ENCODE data around the gene CSH1. TPM values are rescaled to one million over a fixed set of nuclear protein-coding genes. Genes with fewer than 3 reads are reported as not detected.
A peak's percentile ranks its signal among the peaks of the same experiment; 100 is the strongest.

Gene CSH1
- total and polyA plus RNA-seq, 2 experiments from 2014 or later = 0.68 TPM; not detected in 1

DNA sequence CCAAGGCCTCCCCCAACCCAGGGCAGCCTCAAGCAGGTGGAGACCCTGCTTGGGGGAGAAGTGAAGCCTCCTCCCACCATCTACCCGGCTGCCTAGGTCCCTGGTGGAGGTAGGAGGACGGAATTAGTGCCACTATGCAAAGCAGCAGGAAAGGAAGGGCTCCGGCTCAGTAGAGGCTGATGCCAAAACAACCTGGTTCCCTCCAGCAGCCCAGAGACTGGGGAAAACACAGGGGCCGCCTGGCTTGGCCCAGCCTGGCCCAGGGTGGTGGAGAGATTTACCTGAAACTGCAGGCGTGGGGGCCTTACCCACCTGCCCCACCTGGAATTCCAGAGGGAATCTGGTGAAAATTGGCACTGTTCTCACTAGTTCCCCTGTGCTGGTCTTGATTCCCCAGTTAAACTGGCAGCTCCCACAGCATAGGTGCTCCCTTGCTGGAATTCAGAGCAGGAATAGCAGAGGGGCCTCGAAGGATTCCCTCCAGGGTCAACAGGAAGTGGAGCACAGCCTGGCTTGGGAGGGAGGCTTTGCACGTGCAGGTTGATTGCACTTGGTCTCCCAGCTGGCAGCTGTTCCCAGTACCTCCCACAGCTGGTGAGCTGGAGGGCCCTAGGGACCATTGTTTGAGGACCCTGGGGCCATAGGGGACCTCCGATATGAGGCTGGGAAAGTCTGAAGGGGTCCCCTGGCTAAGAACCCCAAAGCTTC is 31.2 kb upstream of the CSH1 start:
- H3K27me3 ChIP-seq (ENCODE audit: insufficient read depth) = no peaks in the 10 kb centered on the region
- no peak overlapping the region for H3K4me3 ChIP-seq
- Mint-ChIP-seq H3K27ac (no peak overlapping the region), H3K36me3 (ENCODE audit: low read depth) (no peaks in the 10 kb centered on the region), H3K4me3 (no peak overlapping the region), H3K27me3 (ENCODE audit: insufficient read depth, low read depth, poor library complexity) (peaks cover 4% of the 10 kb centered on the region), H3K9me3 (no peaks in the 10 kb centered on the region), H3K4me1 (peaks cover 13% of the 10 kb centered on the region)
- DNase-seq (ENCODE audit: low spot score) (no peak), ATAC-seq (no peak)
- H3K4me1 ChIP-seq (ENCODE audit: insufficient read depth) = peaks cover 14% of the 10 kb centered on the region; the same call in 1 of the 2 replicates
- no peaks in the 10 kb centered on the region for H3K9me2 ChIP-seq (ENCODE audit: insufficient read depth)
- no peak for TF ChIP-seq ZNF114 (CRISPR knock-in tag; IDR thresholded peaks at IDR 0.05)
- TF ChIP-seq, protein P1, sequence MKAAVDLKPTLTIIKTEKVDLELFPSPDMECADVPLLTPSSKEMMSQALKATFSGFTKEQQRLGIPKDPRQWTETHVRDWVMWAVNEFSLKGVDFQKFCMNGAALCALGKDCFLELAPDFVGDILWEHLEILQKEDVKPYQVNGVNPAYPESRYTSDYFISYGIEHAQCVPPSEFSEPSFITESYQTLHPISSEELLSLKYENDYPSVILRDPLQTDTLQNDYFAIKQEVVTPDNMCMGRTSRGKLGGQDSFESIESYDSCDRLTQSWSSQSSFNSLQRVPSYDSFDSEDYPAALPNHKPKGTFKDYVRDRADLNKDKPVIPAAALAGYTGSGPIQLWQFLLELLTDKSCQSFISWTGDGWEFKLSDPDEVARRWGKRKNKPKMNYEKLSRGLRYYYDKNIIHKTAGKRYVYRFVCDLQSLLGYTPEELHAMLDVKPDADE (IDR thresholded peaks at IDR 0.05) = no peak
- TF ChIP-seq CTCF (conservative IDR thresholded peaks at IDR 0.05; ENCODE audit: low read depth in 2 of 2) = no peak
- TF ChIP-seq NANOG (IDR thresholded peaks at IDR 0.05; ENCODE audit: borderline replicate concordance) = no peak
- TF ChIP-seq STAT1 (IDR thresholded peaks at IDR 0.05; ENCODE audit: unreplicated experiment) = no peak
- no peak for TF ChIP-seq ZNF331 (CRISPR knock-in tag; IDR thresholded peaks at IDR 0.05; ENCODE audit: low read depth)
- no peak for TF ChIP-seq POLR2AphosphoS5 (IDR thresholded peaks at IDR 0.05; ENCODE audit: low read depth)
- no peak for TF ChIP-seq JUNB (IDR thresholded peaks at IDR 0.05; ENCODE audit: unreplicated experiment)
- no peak for TF ChIP-seq EZH2 (IDR thresholded peaks at IDR 0.05; ENCODE audit: low read depth, unreplicated experiment)
- no peak for TF ChIP-seq ZNF462 (CRISPR knock-in tag; IDR thresholded peaks at IDR 0.05)
- TF ChIP-seq EZH2phosphoT487 (IDR thresholded peaks at IDR 0.05; ENCODE audit: unreplicated experiment) = no peak
- TF ChIP-seq CREB1 (CRISPR knock-in tag; IDR thresholded peaks at IDR 0.05; ENCODE audit: low read depth) = no peak
- no peak for TF ChIP-seq REST (IDR thresholded peaks at IDR 0.05; ENCODE audit: unreplicated experiment)
- no peaks in the 10 kb centered on the region for H3K36me3 ChIP-seq (ENCODE audit: insufficient read depth)
- no peaks in the 10 kb centered on the region for H4K20me1 ChIP-seq (replicated peaks; ENCODE audit: insufficient read depth)
- peak overlapping the region; percentile 43; the same call in 1 of the 2 replicates for H2AFZ ChIP-seq
- no peak overlapping the region for H3K27ac ChIP-seq (ENCODE audit: low read depth)
- no peaks in the 10 kb centered on the region for H3K79me2 ChIP-seq (replicated peaks; ENCODE audit: insufficient read depth)
- H3K4me2 ChIP-seq = no peak overlapping the region
- no peaks in the 10 kb centered on the region for H3F3A ChIP-seq (replicated peaks; ENCODE audit: low read depth)

All from GM23338 (cell line).